H1 (cell line): ENCODE data around the gene SAXO1. TPM values are rescaled to one million over a fixed set of nuclear protein-coding genes. Genes with fewer than 3 reads are reported as not detected.
"Not testable (repeated sequence)": the region's sequence is repeated elsewhere in the genome, so short reads cannot be mapped to it uniquely, and the experiment has no call there.

Experiments
- CTCF ChIA-PET: fragments of 300-600 bp; sonication (Branson Sonifier 250); formaldehyde crosslinking; loops from one replicate; lab custom pipeline; 2021; ENCODE audit not compliant: partially characterized antibody; lab: Charles Lee
- POLR2A ChIA-PET: fragments of 300-600 bp; sonication (Branson Sonifier 250); formaldehyde crosslinking; loops from one replicate; lab custom pipeline; 2021; ENCODE audit warnings: inconsistent platforms; ENCODE audit not compliant: partially characterized antibody; lab: Charles Lee
- DNase-seq, 2 experiments: peaks; one replicate each; pipeline versions ENCODE4 v3.0.0 to v3.0.0-alpha.2; 2010 to 2022; ENCODE audit warnings: low spot score in 2 of 2, low read depth in 1 of 2, mixed read lengths in 1 of 2
- FAIRE-seq: peaks from 2 replicates; lab custom pipeline; 2011; peaks lifted over from hg19 to GRCh38; lab: Jason Lieb, UNC
- H2AFZ ChIP-seq: 2 replicates; pipeline ENCODE4 v1.8.1; 2012; ENCODE audit warnings: low read length, inconsistent platforms
- H2AK5ac ChIP-seq: 2 replicates; pipeline ENCODE4 v1.6.1; 2013; ENCODE audit warnings: low read depth, low read length
- H2BK120ac ChIP-seq: replicated peaks from 2 replicates; pipeline ENCODE3; 2013; ENCODE audit warnings: low read depth, low read length, inconsistent platforms
- H2BK12ac ChIP-seq: 2 replicates; pipeline ENCODE4 v1.6.1; 2013; ENCODE audit warnings: low read depth, low read length
- H2BK15ac ChIP-seq: 2 replicates; pipeline ENCODE4 v1.6.1; 2013; ENCODE audit warnings: low read length
- H2BK20ac ChIP-seq: 2 replicates; pipeline ENCODE4 v1.6.1; 2013; ENCODE audit warnings: low read length
- H2BK5ac ChIP-seq: 2 replicates; pipeline ENCODE4 v1.6.1; 2013; ENCODE audit warnings: low read depth, low read length
- H3K14ac ChIP-seq: 2 replicates; pipeline ENCODE4 v1.6.1; 2013; ENCODE audit warnings: inconsistent platforms; ENCODE audit not compliant: insufficient read length
- H3K18ac ChIP-seq: 2 replicates; pipeline ENCODE4 v1.6.1; 2013; ENCODE audit warnings: low read length; ENCODE audit errors: extremely low read depth
- H3K23ac ChIP-seq: 2 replicates; pipeline ENCODE4 v1.6.1; 2013; ENCODE audit warnings: inconsistent platforms; ENCODE audit not compliant: insufficient read length
- H3K23me2 ChIP-seq: 2 replicates; pipeline ENCODE4 v1.6.1; 2013; ENCODE audit warnings: low read depth, low read length
- H3K27ac ChIP-seq: 2 replicates; pipeline ENCODE4 v1.6.1; 2011; ENCODE audit warnings: low read depth, low read length, inconsistent platforms
- H3K27me3 ChIP-seq, 4 experiments: replicated peaks in 1 of 4; 1 replicate in 1 of 4; 2 replicates in 3 of 4; pipeline versions ENCODE4 v1.6.1 to v1.8.1; 2011 to 2013; ENCODE audit warnings: low read length in 3 of 4, mild to moderate bottlenecking in 3 of 4, inconsistent platforms in 2 of 4, mixed read lengths in 2 of 4, moderate library complexity in 1 of 4; ENCODE audit not compliant: control insufficient read depth in 3 of 4, insufficient read depth in 3 of 4; ENCODE audit errors: extremely low read depth in 1 of 4
- H3K36me3 ChIP-seq, 4 experiments: 2 replicates each; pipeline versions ENCODE4 v1.6.1 to v1.8.1; 2011 to 2013; ENCODE audit warnings: mild to moderate bottlenecking in 4 of 4, low read length in 3 of 4, moderate library complexity in 2 of 4, control low read depth in 1 of 4, inconsistent platforms in 1 of 4; ENCODE audit not compliant: insufficient read depth in 4 of 4, control insufficient read depth in 2 of 4
- H3K4ac ChIP-seq: replicated peaks from 2 replicates; pipeline ENCODE3; 2013; ENCODE audit warnings: low read length, low read depth, mixed read lengths, inconsistent platforms; ENCODE audit not compliant: insufficient read length
- H3K4me1 ChIP-seq, 4 experiments: replicated peaks in 1 of 4; 1 replicate in 1 of 4; 2 replicates in 3 of 4; pipeline versions ENCODE4 v1.6.1 to v1.8.1; 2011 to 2013; ENCODE audit warnings: low read length in 3 of 4, inconsistent platforms in 2 of 4, mixed read lengths in 1 of 4; ENCODE audit not compliant: insufficient read depth in 4 of 4, control insufficient read depth in 3 of 4
- H3K4me2 ChIP-seq, 2 experiments: 2 replicates each; pipeline versions ENCODE4 v1.6.1 to v1.8.1; 2011 to 2013; ENCODE audit warnings: low read depth in 2 of 2, low read length in 2 of 2, control low read depth in 1 of 2, inconsistent platforms in 1 of 2, mild to moderate bottlenecking in 1 of 2; ENCODE audit not compliant: insufficient read depth in 1 of 2
- H3K4me3 ChIP-seq, 4 experiments: fragments of 200-600, 300-600 bp in 1 of 4; sonication (generic), shearing (Covaris generic), sonication (Bioruptor Twin) in 1 of 4; 2 replicates each; pipeline versions ENCODE4 v1.5.1 to v1.8.1; 2011 to 2016; ENCODE audit warnings: low read length in 4 of 4, low read depth in 3 of 4, control low read depth in 2 of 4, inconsistent platforms in 2 of 4, mild to moderate bottlenecking in 2 of 4, mixed read lengths in 1 of 4, moderate library complexity in 1 of 4; ENCODE audit not compliant: insufficient read depth in 2 of 4; ENCODE audit errors: extremely low read depth in 1 of 4
- H3K56ac ChIP-seq: replicated peaks from 2 replicates; pipeline ENCODE3; 2013; ENCODE audit warnings: low read depth, mild to moderate bottlenecking, mixed read lengths, low read length, inconsistent platforms; ENCODE audit not compliant: insufficient read length
- H3K79me1 ChIP-seq: 2 replicates; pipeline ENCODE4 v1.6.1; 2013; ENCODE audit warnings: low read depth, low read length, control low read depth
- H3K79me2 ChIP-seq, 2 experiments: 2 replicates each; pipeline versions ENCODE4 v1.6.1 to v1.8.1; 2012 to 2013; ENCODE audit warnings: low read length in 2 of 2, mild to moderate bottlenecking in 2 of 2, inconsistent platforms in 1 of 2; ENCODE audit not compliant: insufficient read depth in 2 of 2, control insufficient read depth in 1 of 2
- H3K9ac ChIP-seq, 4 experiments: replicated peaks in 1 of 4; 1 replicate in 1 of 4; 2 replicates in 3 of 4; pipeline versions ENCODE4 v1.6.1 to v1.8.1; 2011 to 2013; ENCODE audit warnings: low read depth in 3 of 4, low read length in 3 of 4, control low read depth in 2 of 4, mild to moderate bottlenecking in 2 of 4, moderate library complexity in 2 of 4, inconsistent platforms in 1 of 4; ENCODE audit errors: extremely low read depth in 1 of 4
- H3K9me3 ChIP-seq, 2 experiments: 2 replicates each; pipeline versions ENCODE4 v1.6.1 to v1.8.1; 2012 to 2013; ENCODE audit warnings: mild to moderate bottlenecking in 2 of 2, moderate library complexity in 2 of 2, control low read depth in 1 of 2, inconsistent platforms in 1 of 2, low read depth in 1 of 2, low read length in 1 of 2, mixed read lengths in 1 of 2; ENCODE audit not compliant: insufficient read depth in 2 of 2
- H4K20me1 ChIP-seq, 2 experiments: replicated peaks in 1 of 2; 2 replicates each; pipeline versions ENCODE3 to v1.8.1; 2011 to 2013; ENCODE audit warnings: inconsistent platforms in 2 of 2, low read length in 2 of 2, mild to moderate bottlenecking in 1 of 2; ENCODE audit not compliant: insufficient read depth in 2 of 2, control insufficient read depth in 1 of 2
- H4K5ac ChIP-seq: 2 replicates; pipeline ENCODE4 v1.6.1; 2013; ENCODE audit warnings: low read length, low read depth, mixed read lengths, inconsistent platforms; ENCODE audit not compliant: insufficient read length
- H4K8ac ChIP-seq: 2 replicates; pipeline ENCODE4 v1.8.0; 2013; ENCODE audit warnings: mild to moderate bottlenecking, moderate library complexity, low read length, inconsistent platforms; ENCODE audit not compliant: insufficient read depth; ENCODE audit errors: extremely low read depth
- H4K91ac ChIP-seq: replicated peaks from 2 replicates; pipeline ENCODE3; 2013; ENCODE audit warnings: low read length, mixed read lengths, inconsistent platforms; ENCODE audit not compliant: insufficient read length
- WGBS, 2 experiments: shearing (Covaris generic) in 1 of 2; methylation state at CpG; one replicate each; pipeline versions ENCODE4 v1.1.6 to v1.1.7; 2013 to 2015; ENCODE audit warnings: low lambda C conversion rate in 2 of 2, mixed read lengths in 2 of 2, inconsistent platforms in 1 of 2, low coverage in 1 of 2, missing lambda C conversion rate in 1 of 2; ENCODE audit not compliant: insufficient replicate concordance in 2 of 2, insufficient coverage in 1 of 2, insufficient read length in 1 of 2; ENCODE audit errors: extremely low coverage in 1 of 2, missing lambda C conversion rate in 1 of 2; 5-methylcytosine and 5-hydroxymethylcytosine counted together
- polyA plus RNA-seq, 7 experiments: library from polyadenylated mRNA; depleted of rRNA in 3 of 7; stranded (reverse) in 5 of 7; unstranded in 2 of 7; fragments of >200 nt in 5 of 7; fragments of 200-250 nt in 2 of 7; gene quantifications; 1 replicate in 5 of 7; 2 replicates in 1 of 7; 4 replicates in 1 of 7; pipeline versions ENCODE4 v1.2.1 to v1.2.3, GENCODE V29; 2011 to 2013; ENCODE audit warnings: missing spikeins in 2 of 7, mixed read lengths in 2 of 7
- total RNA-seq: library from RNA; stranded (reverse); fragmentation: NEBNext Ultra II Directional; extraction: Animal tissue kit (Norgen Biotek cat#: 25700); gene quantifications from 2 replicates; pipeline ENCODE4 v1.2.1, GENCODE V29; 2021

SAXO1 gene
- total and polyA plus RNA-seq, 2 of the 8 experiments (the other 6 are each of a cell fraction or from before 2014, with no cell fraction given): 0.11 to 0.20 TPM

GRCh38 chr9:18991197-18991596, 41.8 kb downstream of the SAXO1 start:
- H2BK15ac ChIP-seq, H3K18ac ChIP-seq, H2AFZ ChIP-seq, H3K9me3 ChIP-seq, H3K4ac ChIP-seq, CTCF ChIA-PET, H4K5ac ChIP-seq, FAIRE-seq, H3K79me1 ChIP-seq, H3K36me3 ChIP-seq, H2BK5ac ChIP-seq, H3K4me2 ChIP-seq, H3K9ac ChIP-seq, H4K8ac ChIP-seq, H3K14ac ChIP-seq, H2BK20ac ChIP-seq, H4K20me1 ChIP-seq, H2BK12ac ChIP-seq, H3K27me3 ChIP-seq, H4K91ac ChIP-seq, H3K79me2 ChIP-seq, H3K23me2 ChIP-seq, H3K56ac ChIP-seq, H2AK5ac ChIP-seq, H3K4me3 ChIP-seq, H3K23ac ChIP-seq, H2BK120ac ChIP-seq, DNase-seq, H3K27ac ChIP-seq, POLR2A ChIA-PET, H3K4me1 ChIP-seq: not testable (repeated sequence)
- 93% methylated on average over 4 of the region's 4 CpGs; no CpG with 5 or more reads in 1 of the 2 experiments for WGBS, 2 experiments
